ENCODE measurements around the gene ADAMTS14. TPM values are rescaled to one million over a fixed set of nuclear protein-coding genes. Genes with fewer than 3 reads are reported as not detected.
A peak's percentile ranks its signal among the peaks of the same experiment; 100 is the strongest.

ADAMTS14 gene
- total and polyA plus RNA-seq, 11 donors: 0.11 to 3.8 (median 0.37) TPM; not detected in 1

- 91 to 92% (median 92%) methylated on average over 12 of the region's 12 CpGs; no CpG with 5 or more reads in 1 of the 4 donors for WGBS, 4 donors
- TF ChIP-seq CTCF (IDR thresholded peaks at IDR 0.05) (no peak), POLR2A (IDR thresholded peaks at IDR 0.05) (no peak)
- no peak for ATAC-seq
Observed at GRCh38 chr10:70689661-70690060, 17.4 kb downstream of the ADAMTS14 start.

GRCh38 chr10:70690589-70690988 is 18.3 kb downstream of the ADAMTS14 start:
- TF ChIP-seq CTCF (IDR thresholded peaks at IDR 0.05) (no peak), POLR2A (IDR thresholded peaks at IDR 0.05) (no peak)
- WGBS, 4 donors: 42 to 80% (median 61%) methylated on average over 6 to 11 of the region's 11 CpGs; no CpG with 5 or more reads in 1 of the 4 donors
- Histone ChIP-seq H3K9me3 (no peaks in the 10 kb centered on the region), H3K27me3 (no peaks in the 10 kb centered on the region), H3K4me3 (no peak overlapping the region), H3K4me1 (peaks cover 0 to 30% (median 0%) of the 10 kb centered on the region in 12 donors), H3K27ac (no peak overlapping the region), H3K36me3 (no peaks in the 10 kb centered on the region)
- ATAC-seq (peak in 3 of 4 donors; percentile 73 to 81 (median 74)), DNase-seq (peak in 4 of 5 donors; percentile 29 to 51 (median 44))
- intact Hi-C loops (cut with DNase I): loop anchor here in 1 of 10 donors (5.0 kb wide), 1 partner anchor 133 kb away; no protein-coding TSS in a partner anchor

More at GRCh38 chr10:70689661-70690060, 17.4 kb downstream of the ADAMTS14 start:
- no peaks in the 10 kb centered on the region for H3K9me3 ChIP-seq
- peak in 1 of 5 donors; percentile 34 for DNase-seq
- intact Hi-C loops (cut with DNase I): loop anchor here in 1 of 10 donors (5.0 kb wide), 1 partner anchor 132 kb away; no protein-coding TSS in a partner anchor
- no peaks in the 10 kb centered on the region for H3K36me3 ChIP-seq
- H3K4me3 ChIP-seq: no peak overlapping the region
- no peaks in the 10 kb centered on the region for H3K27me3 ChIP-seq
- peaks cover 0 to 21% (median 0%) of the 10 kb centered on the region in 12 donors for H3K4me1 ChIP-seq
- H3K27ac ChIP-seq: no peak overlapping the region

- Histone ChIP-seq H3K9me3 (no peaks in the 10 kb centered on the region), H3K27ac (no peak overlapping the region), H3K4me1 (peaks cover 0 to 31% (median 0%) of the 10 kb centered on the region in 12 donors), H3K4me3 (no peak overlapping the region), H3K27me3 (no peaks in the 10 kb centered on the region), H3K36me3 (no peaks in the 10 kb centered on the region)
- intact Hi-C loops (cut with DNase I): loop anchor here in 1 of 10 donors (5.0 kb wide), 1 partner anchor 134 kb away; no protein-coding TSS in a partner anchor
- ATAC-seq (no peak), DNase-seq (peak in 1 of 5 donors; percentile 45)
- 63 to 91% (median 84%) methylated on average over 6 of the region's 6 CpGs for WGBS, 4 donors
- no peak for TF ChIP-seq POLR2A (IDR thresholded peaks at IDR 0.05)
- TF ChIP-seq CTCF (IDR thresholded peaks at IDR 0.05): no peak
Observed at GRCh38 chr10:70691611-70692010, 19.3 kb downstream of the ADAMTS14 start.

- DNase-seq (no peak), ATAC-seq (no peak)
- TF ChIP-seq POLR2A (IDR thresholded peaks at IDR 0.05): no peak
- no peak for TF ChIP-seq CTCF (IDR thresholded peaks at IDR 0.05)
- H3K27ac ChIP-seq: no peak overlapping the region
- H3K4me3 ChIP-seq: no peak overlapping the region
- H3K27me3 ChIP-seq: no peaks in the 10 kb centered on the region
- H3K36me3 ChIP-seq: no peaks in the 10 kb centered on the region
- 72 to 82% (median 78%) methylated on average over 9 of the region's 9 CpGs for WGBS, 4 donors
- H3K9me3 ChIP-seq: no peaks in the 10 kb centered on the region
- intact Hi-C loops (cut with DNase I): loop anchor here in 1 of 10 donors (5.0 kb wide), 1 partner anchor 135 kb away; no protein-coding TSS in a partner anchor
- H3K4me1 ChIP-seq: peaks cover 0 to 31% (median 0%) of the 10 kb centered on the region in 12 donors
Observed at GRCh38 chr10:70692043-70692603, 19.8 kb downstream of the ADAMTS14 start.
